HG03571 (cell line): ENCODE measurements around the gene TRAM2.

Experiments used
- ATAC-seq: cut with Tn5 transposase; IDR thresholded peaks from one replicate; pipeline ENCODE4 v1.9.1; 2021; ENCODE audit not compliant: unreplicated experiment

Gene TRAM2, protein sequence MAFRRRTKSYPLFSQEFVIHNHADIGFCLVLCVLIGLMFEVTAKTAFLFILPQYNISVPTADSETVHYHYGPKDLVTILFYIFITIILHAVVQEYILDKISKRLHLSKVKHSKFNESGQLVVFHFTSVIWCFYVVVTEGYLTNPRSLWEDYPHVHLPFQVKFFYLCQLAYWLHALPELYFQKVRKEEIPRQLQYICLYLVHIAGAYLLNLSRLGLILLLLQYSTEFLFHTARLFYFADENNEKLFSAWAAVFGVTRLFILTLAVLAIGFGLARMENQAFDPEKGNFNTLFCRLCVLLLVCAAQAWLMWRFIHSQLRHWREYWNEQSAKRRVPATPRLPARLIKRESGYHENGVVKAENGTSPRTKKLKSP

GRCh38 chr6:52577022-52577777 lies at the start of gene TRAM2:
Gene TRAM2, minus strand, starts transcription at chr6:52577060. Its CDS starts 145 bp downstream, at chr6:52576915.
- ATAC-seq, result peak; percentile 56

GRCh38 chr6:52622810-52623209 lies 46.0 kb upstream of the TRAM2 start:
- ATAC-seq, result no peak

- no peak for ATAC-seq
Measured at GRCh38 chr6:52621631-52622030, 44.8 kb upstream of the TRAM2 start.

- ATAC-seq, result no peak
Measured at GRCh38 chr6:52620906-52621190, 44.0 kb upstream of the TRAM2 start.

GRCh38 chr6:52620055-52620905 lies 43.4 kb upstream of the TRAM2 start:
- no peak for ATAC-seq

DNA sequence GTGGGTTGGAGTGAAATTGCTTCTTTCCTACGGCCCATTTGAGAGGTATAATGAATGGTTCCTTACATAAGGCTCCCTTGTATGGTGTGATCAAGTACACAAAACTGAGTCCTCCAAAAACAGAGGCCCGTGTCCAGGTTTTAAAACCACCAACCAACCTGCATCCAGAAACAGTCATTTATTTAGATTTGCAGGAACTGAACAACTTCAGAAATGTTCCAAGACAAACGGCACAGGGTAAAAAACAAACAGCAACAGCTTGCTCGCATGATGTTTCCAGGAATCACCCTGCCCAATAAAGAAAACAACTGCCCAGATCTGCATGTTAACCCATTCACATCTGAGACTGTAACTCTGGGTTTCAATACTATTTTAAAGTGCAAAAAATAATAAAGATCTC lies 40.2 kb upstream of the TRAM2 start:
- ATAC-seq, result no peak

- ATAC-seq, result no peak
Measured at GRCh38 chr6:52616059-52616690, 39.3 kb upstream of the TRAM2 start.

DNA sequence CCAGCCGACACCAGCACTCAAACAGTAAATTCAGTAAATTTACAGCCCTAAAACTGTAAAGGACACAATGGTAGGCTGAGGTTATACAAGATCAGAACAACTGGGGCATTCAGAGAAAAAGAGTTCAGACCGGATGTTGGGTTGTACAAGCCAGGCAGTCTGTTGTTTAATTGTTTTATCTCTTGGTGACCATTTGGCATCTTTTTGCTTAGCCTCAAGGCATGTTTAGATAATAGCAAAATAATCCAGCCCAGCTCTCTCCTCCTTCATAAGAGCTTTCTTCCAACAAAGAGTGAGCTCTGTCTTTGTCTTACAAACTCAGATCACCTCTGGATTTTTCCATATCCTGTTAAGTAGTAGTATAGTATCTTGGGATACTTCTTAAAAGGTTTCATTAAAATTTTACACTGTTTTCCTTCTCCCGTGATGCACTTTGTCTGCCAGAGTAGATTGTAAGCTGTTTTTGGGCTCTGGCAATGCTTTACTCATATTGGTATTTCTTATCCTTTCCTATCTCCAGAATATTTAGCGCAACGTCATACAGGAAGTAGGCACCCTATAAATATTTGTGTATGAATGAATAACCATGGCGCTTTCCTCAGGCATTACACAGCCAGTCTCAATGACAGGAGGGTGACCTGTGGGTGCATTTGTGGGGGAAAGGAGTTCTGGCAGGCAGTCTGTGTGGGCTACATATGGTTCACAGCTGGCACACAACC lies 35.6 kb upstream of the TRAM2 start:
- no peak for ATAC-seq

DNA sequence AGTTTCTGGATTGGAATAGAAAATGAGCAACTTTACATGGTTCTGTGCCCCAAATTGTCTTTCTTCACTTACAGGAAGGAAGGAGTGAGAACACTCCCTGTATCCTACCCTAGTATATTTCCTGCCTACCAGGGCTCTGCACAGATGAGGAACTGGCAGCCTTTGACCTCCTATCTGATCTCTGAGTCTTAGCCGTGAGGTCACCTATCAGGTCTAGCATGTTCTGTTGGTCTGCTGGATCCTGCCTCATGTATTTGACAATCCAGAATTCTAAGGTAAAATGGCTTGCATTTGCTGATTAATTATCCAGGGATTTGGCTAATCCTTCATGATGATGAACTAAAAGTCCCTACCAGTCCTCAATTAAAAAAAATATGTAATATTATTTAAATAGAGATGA lies 35.0 kb upstream of the TRAM2 start:
- no peak for ATAC-seq

- ATAC-seq, result no peak
Measured at GRCh38 chr6:52610745-52611355, 34.0 kb upstream of the TRAM2 start.

DNA sequence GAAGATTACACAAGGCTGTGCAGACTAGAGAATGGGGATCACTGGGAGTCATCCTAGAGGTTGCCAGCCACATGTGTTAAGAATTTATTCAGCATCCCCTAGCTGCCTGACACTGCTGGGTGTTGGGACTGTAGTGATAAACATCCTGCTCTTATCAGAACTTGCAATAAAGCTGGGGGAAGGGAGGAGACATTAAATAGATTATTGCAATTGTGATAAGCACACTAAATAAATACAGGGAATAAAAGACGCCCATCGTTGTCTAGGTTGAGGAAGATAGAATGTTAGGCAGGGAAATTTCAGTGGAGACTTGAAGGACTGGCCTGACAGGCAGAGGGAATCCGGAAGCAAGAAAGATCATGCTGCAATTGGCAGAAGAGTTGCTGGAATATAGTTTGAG lies 33.2 kb upstream of the TRAM2 start:
- ATAC-seq, result no peak

DNA sequence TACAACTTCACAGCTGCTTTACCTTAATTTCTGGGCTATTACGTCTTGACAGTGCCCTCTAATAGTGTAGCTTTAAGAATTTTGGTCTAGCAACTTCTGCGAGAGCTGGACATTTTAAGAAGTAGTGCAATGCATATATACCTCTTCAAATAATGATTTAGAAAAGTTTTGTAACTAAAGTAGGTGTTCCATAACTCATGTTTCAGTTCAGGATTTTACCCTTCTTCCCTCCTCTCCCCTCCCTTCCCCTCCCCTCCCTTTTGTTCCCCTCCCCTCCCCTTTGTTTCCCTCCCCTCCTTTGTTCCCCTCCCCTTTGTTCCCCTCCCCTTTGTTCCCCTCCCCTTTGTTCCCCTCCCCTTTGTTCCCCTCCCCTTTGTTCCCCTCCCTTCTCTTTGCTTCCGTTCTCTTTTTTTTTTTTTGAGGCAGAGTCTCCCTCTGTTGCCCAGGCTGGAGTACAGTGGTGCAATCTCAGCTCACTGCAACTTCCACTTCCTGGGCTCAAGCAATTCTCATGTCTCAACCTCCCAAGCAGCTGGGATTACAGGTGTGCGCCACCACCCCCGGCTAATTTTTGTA lies 28.8 kb upstream of the TRAM2 start:
- no peak for ATAC-seq

GRCh38 chr6:52603000-52603795 lies 26.3 kb upstream of the TRAM2 start:
- no peak for ATAC-seq

GRCh38 chr6:52598824-52599190 lies 21.9 kb upstream of the TRAM2 start:
- no peak for ATAC-seq

- ATAC-seq, result no peak
Measured at GRCh38 chr6:52598123-52598823, 21.4 kb upstream of the TRAM2 start.

DNA sequence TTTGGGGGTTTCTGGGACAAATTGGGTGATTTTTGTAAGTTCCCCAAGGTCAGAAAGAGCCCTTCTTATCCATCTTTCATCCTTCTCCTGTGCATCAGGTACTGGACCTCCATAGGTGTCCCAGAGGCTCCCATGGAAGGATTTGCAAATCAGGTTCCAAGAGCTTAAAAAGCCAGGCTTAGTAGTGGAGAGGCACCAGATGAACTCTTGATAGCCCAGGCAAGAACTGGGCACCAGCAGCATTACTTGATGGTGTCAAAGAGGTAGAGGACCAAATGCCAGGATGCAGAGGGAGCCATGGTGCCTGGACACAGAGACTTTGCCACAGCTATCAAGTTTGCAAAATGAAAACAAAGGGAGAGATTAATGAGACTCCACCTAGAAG lies 20.9 kb upstream of the TRAM2 start:
- ATAC-seq, result no peak

DNA sequence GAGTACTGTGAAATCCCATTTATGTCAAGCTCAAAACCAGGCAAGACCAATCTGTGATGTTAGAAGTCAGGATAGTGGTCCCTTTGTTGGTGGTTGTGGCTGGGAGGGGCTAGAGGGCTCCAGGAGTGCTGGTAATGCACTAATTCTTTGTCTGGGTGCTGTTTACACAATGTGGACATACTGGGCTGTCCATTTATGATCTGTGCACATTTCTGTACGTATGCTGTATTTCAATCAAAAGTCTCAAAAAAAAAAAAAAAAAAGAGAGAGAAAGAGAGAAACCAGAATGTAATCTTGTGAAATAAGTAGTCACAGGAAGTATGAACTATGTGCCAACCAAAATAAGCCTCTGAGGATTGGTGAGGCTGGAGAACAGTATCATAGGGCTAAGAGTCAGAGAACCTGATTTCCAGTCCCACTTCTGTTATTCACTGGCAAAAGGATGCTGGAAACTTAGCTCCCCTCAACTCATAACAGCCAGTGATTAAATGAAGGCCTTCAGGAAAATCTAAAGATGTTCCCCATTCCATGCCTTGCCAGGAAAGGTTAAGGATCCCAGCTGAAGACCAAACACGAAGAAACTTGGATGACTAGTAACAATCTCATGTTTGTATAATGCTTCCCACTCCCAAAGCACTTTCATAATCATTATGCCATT lies 19.6 kb upstream of the TRAM2 start:
- ATAC-seq, result no peak

DNA sequence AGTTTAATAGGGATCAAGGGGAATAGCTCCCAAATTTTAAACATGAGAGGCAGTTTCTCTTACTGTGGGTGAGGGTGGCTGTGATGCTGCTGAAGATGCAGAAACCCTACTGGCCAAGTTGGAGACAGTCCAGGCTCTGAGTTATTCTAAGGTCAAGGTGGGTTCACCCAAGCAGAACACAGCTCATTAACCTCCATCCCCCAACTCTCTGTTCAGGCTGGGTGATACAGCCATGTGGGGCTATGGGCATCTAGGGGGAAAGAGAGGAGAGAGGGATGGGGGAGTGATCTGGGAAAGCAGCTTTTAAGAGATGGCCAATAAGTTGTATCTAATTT lies 18.9 kb upstream of the TRAM2 start:
- peak; percentile 65 for ATAC-seq
